ENCODE results near the gene ETV3L.

GRCh38 chr1:157139052-157139715, 39.6 kb upstream of the ETV3L start:
- no peak for TF ChIP-seq POLR2A (IDR thresholded peaks at IDR 0.05)
- TF ChIP-seq CTCF (IDR thresholded peaks at IDR 0.05), result no peak
- TF ChIP-seq EP300 (IDR thresholded peaks at IDR 0.05; ENCODE audit: low read depth), result no peak
- TF ChIP-seq POLR2AphosphoS5 (IDR thresholded peaks at IDR 0.05), result no peak

Data from transverse colon (tissue), 4 donors.